Astrocyte (in vitro differentiated cells and primary cell): Measurements from ENCODE around the gene KRT86.

ENCODE experiments used
- EZH2 ChIP-seq: IDR thresholded peaks from 2 replicates; pipeline ENCODE4 v1.6.1; 2012; ENCODE audit warnings: mild to moderate bottlenecking, low read length, inconsistent platforms; ENCODE audit not compliant: insufficient read depth
- TF ChIP-seq, protein P1 (sequence below): IDR thresholded peaks from 2 replicates; pipeline ENCODE4 v1.5.1; 2011; ENCODE audit warnings: low read depth, mild to moderate bottlenecking, inconsistent platforms, low read length, moderate library complexity; ENCODE audit not compliant: insufficient read depth

DNA sequence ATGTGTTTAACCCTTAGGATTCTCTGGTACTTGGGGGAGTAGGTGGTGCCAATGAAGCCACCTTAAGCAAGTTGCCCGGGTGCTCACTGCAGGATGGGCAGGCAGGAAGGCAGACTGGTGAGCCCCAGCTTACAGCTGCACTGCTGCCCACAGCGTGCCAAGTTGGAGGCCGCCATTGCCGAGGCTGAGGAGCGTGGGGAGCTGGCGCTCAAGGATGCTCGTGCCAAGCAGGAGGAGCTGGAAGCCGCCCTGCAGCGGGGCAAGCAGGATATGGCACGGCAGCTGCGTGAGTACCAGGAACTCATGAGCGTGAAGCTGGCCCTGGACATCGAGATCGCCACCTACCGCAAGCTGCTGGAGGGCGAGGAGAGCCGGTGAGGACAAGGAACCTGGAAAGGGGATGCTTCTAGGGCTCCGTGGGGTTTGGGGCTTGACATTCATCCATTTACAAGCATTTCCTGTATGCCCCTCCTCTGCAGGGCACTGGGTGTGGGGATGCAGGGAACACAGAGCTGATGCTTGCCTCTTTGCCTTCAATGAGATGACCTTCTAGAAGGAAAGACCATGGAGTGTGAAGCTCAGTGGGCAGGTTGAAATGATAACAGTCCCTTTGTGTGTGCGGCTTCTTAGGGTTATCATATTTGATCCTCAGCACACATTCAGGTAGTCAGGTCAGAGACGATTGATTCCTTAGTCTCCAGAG, 29.0 kb upstream of the KRT86 start:
- TF ChIP-seq EZH2, result no peak
- TF ChIP-seq, protein P1, sequence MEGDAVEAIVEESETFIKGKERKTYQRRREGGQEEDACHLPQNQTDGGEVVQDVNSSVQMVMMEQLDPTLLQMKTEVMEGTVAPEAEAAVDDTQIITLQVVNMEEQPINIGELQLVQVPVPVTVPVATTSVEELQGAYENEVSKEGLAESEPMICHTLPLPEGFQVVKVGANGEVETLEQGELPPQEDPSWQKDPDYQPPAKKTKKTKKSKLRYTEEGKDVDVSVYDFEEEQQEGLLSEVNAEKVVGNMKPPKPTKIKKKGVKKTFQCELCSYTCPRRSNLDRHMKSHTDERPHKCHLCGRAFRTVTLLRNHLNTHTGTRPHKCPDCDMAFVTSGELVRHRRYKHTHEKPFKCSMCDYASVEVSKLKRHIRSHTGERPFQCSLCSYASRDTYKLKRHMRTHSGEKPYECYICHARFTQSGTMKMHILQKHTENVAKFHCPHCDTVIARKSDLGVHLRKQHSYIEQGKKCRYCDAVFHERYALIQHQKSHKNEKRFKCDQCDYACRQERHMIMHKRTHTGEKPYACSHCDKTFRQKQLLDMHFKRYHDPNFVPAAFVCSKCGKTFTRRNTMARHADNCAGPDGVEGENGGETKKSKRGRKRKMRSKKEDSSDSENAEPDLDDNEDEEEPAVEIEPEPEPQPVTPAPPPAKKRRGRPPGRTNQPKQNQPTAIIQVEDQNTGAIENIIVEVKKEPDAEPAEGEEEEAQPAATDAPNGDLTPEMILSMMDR, result no peak
